Endometrial microvascular endothelial cells (primary cell): ENCODE data around the gene CEACAM21. TPM values are rescaled to one million over a fixed set of nuclear protein-coding genes. Genes with fewer than 3 reads are reported as not detected.

ENCODE experiments used
- in situ Hi-C: cut with HindIII; loops from 2 replicates; pipeline ENCODE4 v1.10.0; 2017; ENCODE audit warnings: low sequenced_read_pairs, low pct_unique_long_range_greater_than_20kb; ENCODE audit errors: inconsistent ontology term
- total RNA-seq: library from RNA; depleted of rRNA; stranded (reverse); fragments of >200 nt; gene quantifications from one replicate; pipeline ENCODE4 v1.2.3, GENCODE V29; 2015; ENCODE audit errors: inconsistent ontology term

The CEACAM21 gene
- total RNA-seq = 1.5 TPM

DNA sequence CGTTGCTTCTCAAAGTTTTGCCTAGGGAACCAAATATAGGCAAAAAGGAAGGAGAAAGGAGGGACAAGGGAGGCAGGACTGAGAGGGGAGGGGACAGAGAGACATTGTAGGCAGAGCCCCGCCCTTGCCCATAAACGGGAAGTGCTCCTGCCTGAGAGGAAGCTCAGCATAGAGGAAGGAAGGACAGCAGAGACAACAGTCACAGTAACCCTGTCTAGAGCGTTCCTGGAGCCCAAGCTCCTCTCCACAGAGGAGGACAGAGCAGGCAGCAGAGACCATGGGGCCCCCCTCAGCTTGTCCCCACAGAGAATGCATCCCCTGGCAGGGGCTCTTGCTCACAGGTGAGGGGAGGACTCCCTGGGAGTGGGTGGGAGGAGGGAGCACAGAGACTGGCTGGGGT, at the start of gene CEACAM21:
CEACAM21 (plus strand) TSS at position 169 of the 400 bp plus-strand sequence; CDS start at position 278, 109 bp downstream.
- in situ Hi-C loops = no loop called here

DNA sequence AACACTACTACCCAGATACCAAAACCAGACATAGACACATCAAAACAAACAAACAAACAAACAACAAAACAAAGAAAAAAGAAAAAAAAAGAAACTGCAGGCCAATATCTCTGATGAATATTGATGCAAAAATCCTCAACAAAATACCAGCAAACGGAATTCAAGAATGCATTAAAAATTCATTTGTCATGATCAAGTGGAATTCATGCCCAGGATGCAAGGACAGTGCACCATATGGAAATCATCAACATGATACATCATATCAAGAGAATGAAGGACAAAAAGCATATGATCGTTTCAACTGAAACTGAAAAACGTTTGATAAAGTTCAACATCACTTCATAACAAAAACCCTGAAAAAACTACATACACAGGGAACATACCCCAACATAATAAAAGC, 48.9 kb upstream of the CEACAM21 start:
- in situ Hi-C loops = no loop called here

- in situ Hi-C loops = no loop called here
Measured at GRCh38 chr19:41528106-41528505, 47.9 kb upstream of the CEACAM21 start.

DNA sequence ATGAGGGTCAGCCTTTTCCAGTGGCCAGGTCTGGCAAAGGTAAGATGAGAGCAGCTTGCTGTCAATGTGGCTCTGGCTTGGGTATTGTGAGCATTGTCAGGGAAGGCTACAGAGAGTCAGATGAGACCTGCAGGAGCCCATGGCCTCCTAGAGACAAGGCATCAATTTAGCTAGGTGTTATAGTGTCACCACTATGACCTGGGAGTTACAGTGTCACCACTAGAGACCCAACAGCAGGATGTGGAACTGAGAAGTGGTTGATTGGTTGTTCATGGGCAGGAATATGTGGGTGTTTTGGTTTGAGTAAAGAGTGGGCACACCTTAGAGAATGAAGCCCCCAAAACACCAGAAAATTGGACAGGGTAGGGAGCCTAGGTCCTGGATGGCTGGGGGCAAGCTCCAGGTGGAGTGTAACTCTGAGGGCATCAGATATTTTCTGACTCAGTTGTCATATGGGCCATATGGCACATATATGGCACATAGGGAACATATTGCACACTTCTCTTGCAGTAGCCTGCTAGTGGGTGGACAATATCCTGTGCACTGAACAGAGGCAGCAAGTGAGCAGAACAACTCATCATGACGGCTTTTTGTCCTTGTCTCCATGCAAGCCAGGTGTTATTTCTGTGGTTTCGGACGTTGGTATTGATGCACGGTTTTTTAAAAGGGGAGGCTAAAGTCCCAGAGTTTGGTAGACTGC, 46.3 kb upstream of the CEACAM21 start:
- in situ Hi-C loops = no loop called here

GRCh38 chr19:41530184-41530534, 45.8 kb upstream of the CEACAM21 start:
- in situ Hi-C loops = no loop called here

GRCh38 chr19:41530761-41531301, 45.1 kb upstream of the CEACAM21 start:
- in situ Hi-C loops = no loop called here

DNA sequence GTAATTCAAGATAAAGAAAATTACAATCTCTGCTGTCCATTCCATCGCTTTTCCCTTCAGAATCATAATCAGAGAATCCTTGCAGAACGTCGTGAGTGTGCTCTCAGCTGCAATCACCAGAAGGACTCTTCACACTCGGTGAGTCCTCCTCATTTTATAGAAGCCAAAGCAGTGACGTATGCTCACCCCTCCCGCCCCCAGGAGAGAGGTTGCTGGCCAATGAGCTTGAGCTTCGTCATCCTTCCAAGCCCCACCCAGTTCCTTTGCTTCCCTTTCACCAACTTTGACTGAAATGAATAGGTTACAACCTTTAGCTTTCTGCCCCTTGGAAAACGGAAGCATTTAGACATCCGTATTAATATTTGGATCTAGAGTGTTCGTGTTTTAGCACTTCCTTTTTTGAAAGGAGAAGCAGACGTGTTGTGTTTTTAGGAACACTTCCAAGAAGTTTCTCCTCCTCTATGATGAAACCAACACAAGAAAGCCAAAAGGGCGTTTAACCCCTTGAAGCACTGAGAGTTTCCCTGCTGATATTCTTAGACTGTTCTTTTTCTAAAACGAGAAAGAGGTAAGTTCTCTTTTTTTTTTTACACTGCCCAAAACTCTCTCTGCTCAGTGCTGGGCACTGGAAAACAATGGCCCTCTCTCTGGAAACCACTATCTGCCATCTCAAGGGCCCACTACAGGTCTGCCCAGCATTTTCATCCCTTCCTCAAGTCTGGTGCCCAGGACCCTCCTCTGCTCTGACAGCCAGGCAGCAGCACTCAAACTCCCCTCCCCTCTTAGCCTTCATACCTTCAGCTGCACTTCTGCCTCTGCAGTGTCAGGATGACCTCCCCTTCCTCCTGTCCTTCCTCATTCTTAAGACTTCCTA, 44.3 kb upstream of the CEACAM21 start:
- in situ Hi-C loops = no loop called here

- in situ Hi-C loops = no loop called here
Measured at GRCh38 chr19:41532526-41532925, 43.4 kb upstream of the CEACAM21 start.

GRCh38 chr19:41533671-41534215, 42.2 kb upstream of the CEACAM21 start:
- in situ Hi-C loops = no loop called here

DNA sequence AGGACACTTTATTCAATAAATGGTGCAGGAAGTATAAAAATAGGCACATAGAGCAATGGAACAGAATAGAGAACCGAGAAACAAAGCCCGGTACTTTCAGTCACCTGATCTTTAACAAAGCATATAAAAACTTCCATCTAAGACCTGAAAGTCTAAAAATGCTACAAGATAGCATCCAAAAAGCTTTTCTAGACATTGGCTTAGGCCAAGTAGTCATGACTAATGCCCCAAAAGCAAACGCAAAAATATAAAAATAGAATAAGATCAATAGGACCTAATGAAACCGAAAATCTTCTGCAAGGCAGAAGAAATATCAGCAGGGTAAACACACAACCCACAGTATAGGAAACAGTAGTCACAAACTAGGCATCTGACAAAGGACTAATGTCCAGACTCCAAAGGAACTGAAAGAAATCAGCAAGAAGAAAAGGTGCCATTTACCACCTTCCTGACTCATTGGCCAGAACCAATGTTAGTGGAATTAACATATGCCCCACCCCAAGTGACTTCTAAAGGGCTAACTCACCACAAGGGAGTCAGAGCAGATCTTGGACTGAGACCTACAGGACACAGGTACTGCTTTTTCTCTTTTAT, 40.8 kb upstream of the CEACAM21 start:
- in situ Hi-C loops = no loop called here

DNA sequence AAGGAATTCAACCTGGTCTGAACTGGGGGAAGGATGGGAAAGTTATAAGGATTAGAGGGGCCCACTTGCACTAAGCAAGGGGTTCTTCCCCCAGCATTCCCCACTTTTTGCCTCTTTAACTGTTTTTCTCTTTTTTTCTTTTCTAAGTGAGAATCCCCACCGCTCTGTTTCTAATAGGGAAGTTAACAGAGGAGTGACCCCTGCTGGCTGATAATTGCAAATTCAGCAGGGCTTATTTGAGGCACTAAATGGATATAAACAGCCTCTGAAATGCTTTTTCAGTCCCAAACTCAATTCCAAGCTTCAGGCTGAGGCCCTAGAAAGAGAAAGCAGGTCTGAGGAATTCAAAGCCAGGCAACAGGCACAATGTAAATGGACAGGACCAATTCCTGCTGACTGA, 38.2 kb upstream of the CEACAM21 start:
- in situ Hi-C loops = no loop called here

DNA sequence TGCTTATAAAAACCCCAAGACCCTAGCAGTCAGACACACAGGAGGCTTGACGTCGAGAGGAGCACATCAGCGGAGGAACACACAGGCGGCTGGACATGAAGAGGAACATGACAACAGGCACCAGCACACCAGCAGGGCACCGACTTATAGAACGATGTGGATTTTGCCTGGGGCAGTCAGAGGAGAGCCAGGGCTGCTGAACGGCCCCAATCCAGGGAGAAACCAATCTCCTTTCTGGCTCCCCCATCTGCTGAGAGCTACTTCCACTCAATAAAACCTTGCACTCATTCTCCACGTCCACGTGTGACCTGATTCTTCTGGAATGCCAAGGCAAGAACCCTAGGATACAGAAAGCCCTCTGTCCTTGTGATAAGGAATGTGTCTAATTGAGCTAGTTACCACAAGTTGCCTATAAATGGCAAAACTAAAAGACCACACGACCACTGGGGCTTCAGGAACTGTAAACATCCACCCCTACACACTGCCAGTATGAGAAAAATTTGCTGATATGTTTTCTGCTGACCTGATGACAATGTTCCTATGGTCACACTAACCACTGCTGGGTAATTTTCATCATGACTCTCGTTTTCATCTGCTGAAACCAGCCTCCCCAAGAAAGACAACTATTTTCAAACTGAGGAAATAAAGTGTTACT, 35.8 kb upstream of the CEACAM21 start:
- in situ Hi-C loops = no loop called here

- in situ Hi-C loops = no loop called here
Measured at GRCh38 chr19:41541990-41542584, 33.9 kb upstream of the CEACAM21 start.

DNA sequence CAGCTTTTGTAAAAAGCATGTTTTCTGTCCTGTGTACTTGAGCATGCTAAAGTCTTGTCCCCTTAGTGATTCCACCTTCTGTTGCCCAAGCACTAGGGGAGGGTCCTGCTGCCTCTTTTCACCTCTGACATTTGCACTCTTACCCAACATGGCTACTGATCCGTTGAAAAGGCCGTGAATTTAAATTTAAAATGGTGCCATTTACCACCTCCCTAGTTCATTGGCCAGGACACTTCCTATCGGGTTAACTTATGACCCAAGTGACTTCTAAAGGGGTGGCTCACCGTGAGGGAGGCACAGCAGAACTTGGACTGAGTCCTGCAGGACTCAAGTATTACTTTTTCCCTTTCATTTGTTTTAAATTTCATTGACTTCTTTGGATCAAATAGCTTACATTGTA, 33.3 kb upstream of the CEACAM21 start:
- in situ Hi-C loops = no loop called here

DNA sequence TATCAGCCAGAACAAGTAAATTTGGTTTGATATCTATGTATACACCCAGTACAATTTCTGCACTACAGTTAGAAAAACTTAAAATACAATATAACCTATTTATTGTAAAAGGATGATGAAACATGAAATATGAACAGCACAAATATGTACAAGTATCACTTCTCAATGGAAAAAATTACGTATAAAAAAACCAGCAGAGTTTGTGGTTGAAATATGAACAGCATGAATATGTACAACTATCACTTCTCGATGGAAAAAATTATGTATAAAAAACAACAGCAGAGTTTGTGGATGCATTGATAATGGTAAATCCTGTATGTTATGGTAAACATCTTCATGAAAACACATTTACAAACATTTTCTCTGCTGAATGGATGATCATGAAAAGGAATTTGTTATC, 32.4 kb upstream of the CEACAM21 start:
- in situ Hi-C loops = no loop called here

GRCh38 chr19:41545547-41545946, 30.4 kb upstream of the CEACAM21 start:
- in situ Hi-C loops = no loop called here

GRCh38 chr19:41546386-41546789, 29.6 kb upstream of the CEACAM21 start:
- in situ Hi-C loops = no loop called here

DNA sequence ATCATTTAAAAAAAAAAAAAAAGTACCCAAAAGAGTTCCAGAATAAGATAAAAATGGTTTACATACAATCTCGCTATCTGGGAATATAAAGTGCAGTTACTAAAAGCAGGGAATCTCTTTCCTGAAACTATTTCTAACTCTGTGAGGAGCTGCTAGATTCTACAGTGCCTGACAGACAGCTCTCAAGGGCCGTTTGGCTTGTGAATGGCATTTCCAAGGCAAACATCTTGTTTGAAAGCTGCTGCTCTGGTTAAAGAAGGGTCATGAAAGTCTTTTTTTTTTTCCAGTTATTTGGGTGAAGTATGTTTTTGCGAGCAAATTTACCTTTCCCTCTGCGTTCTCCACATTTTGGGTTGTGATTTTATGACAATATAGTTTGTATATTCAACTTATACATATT, 29.0 kb upstream of the CEACAM21 start:
- in situ Hi-C loops = no loop called here

GRCh38 chr19:41547569-41547968, 28.4 kb upstream of the CEACAM21 start:
- in situ Hi-C loops = no loop called here
